HepG2 (cell line): ENCODE measurements around the gene ELF2. TPM values are rescaled to one million over a fixed set of nuclear protein-coding genes. Genes with fewer than 3 reads are reported as not detected.
A peak's percentile ranks its signal among the peaks of the same experiment; 100 is the strongest.

Experiments
- ATAC-seq: fragments of 200-7000 bp; cut with Tn5 transposase; 3 replicates; pipeline ENCODE4 v1.9.1; 2020; ENCODE audit warnings: mild to moderate bottlenecking, moderate library complexity
- BruUV-seq: library from RNA; stranded (reverse); fragments of 400-500 nt; replicated peaks from 2 replicates; lab custom pipeline; 2021; lab: Mats Ljungman, UMichigan
- CTCF ChIA-PET: fragments of 300-600 bp; formaldehyde crosslinking; extraction: SDS; loops from one replicate; lab custom pipeline; 2021; ENCODE audit warnings: low total read pairs, inconsistent platforms, low intra/inter-chr PET ratio; lab: Yijun Ruan, JAX
- POLR2A ChIA-PET: fragments of 350-600 bp; sonication (Branson Sonifier 250); formaldehyde crosslinking; loops from one replicate; lab custom pipeline; 2020; ENCODE audit warnings: antibody characterized with exemption, inconsistent platforms; lab: Yijun Ruan, JAX
- DNase-seq: peaks from one replicate; pipeline ENCODE4 v3.0.0-alpha.2; 2015; ENCODE audit warnings: low spot score
- FAIRE-seq: peaks from 3 replicates; lab custom pipeline; 2011; peaks lifted over from hg19 to GRCh38; lab: Jason Lieb, UNC
- H2AFZ ChIP-seq: one replicate; pipeline ENCODE4 v1.6.1; 2011; ENCODE audit warnings: low read length, inconsistent platforms
- H3K27ac ChIP-seq: fragments of 300-600 bp; 3 replicates; pipeline ENCODE4 v1.8.0; 2011; ENCODE audit warnings: mixed run types, mild to moderate bottlenecking, mixed read lengths, low read length, inconsistent platforms; ENCODE audit not compliant: insufficient read depth; ENCODE audit errors: extremely low read length
- H3K27me3 ChIP-seq, 2 experiments: fragments of 200-600 bp in 1 of 2; 2 replicates in 1 of 2; 3 replicates in 1 of 2; pipeline versions ENCODE4 v1.6.0 to v1.8.0; 2011; ENCODE audit warnings: low read length in 2 of 2, mild to moderate bottlenecking in 2 of 2, moderate library complexity in 2 of 2, inconsistent platforms in 1 of 2; ENCODE audit not compliant: insufficient read depth in 2 of 2, control insufficient read depth in 1 of 2
- H3K36me3 ChIP-seq, 2 experiments: fragments of 200-600 bp in 1 of 2; replicated peaks in 1 of 2; 2 replicates in 1 of 2; 3 replicates in 1 of 2; pipeline versions ENCODE4 v1.5.1 to v1.8.0; 2011; ENCODE audit warnings: low read length in 2 of 2, inconsistent platforms in 1 of 2; ENCODE audit not compliant: insufficient read depth in 2 of 2, control insufficient read depth in 1 of 2
- H3K4me1 ChIP-seq: 2 replicates; pipeline ENCODE4 v1.5.1; 2012; ENCODE audit warnings: low read length, inconsistent platforms; ENCODE audit not compliant: insufficient read depth
- H3K4me2 ChIP-seq: 2 replicates; pipeline ENCODE4 v1.6.0; 2011; ENCODE audit warnings: low read depth, low read length, inconsistent platforms
- H3K4me3 ChIP-seq, 3 experiments: fragments of 200-600 bp in 1 of 3; sonication (generic), shearing (Covaris generic) in 1 of 3; replicated peaks in 1 of 3; 2 replicates each; pipeline ENCODE4 v1.5.1; 2011 to 2016; ENCODE audit warnings: low read length in 3 of 3, inconsistent platforms in 2 of 3, low read depth in 2 of 3, mild to moderate bottlenecking in 2 of 3, control low read depth in 1 of 3, mixed read lengths in 1 of 3; ENCODE audit not compliant: insufficient read depth in 1 of 3
- H3K79me2 ChIP-seq: one replicate; pipeline ENCODE4 v1.6.1; 2011; ENCODE audit warnings: low read length, inconsistent platforms; ENCODE audit not compliant: insufficient read depth
- H3K9ac ChIP-seq: 2 replicates; pipeline ENCODE4 v1.6.0; 2011; ENCODE audit warnings: mild to moderate bottlenecking, low read depth, low read length, inconsistent platforms; ENCODE audit not compliant: insufficient read depth
- H3K9me3 ChIP-seq: 2 replicates; pipeline ENCODE4 v1.5.1; 2012; ENCODE audit warnings: mild to moderate bottlenecking, low read length
- H4K20me1 ChIP-seq: 2 replicates; pipeline ENCODE4 v1.6.0; 2011; ENCODE audit warnings: inconsistent platforms, mild to moderate bottlenecking, low read length, moderate library complexity; ENCODE audit not compliant: insufficient read depth
- CHCHD3 ChIP-seq: sonication (generic); formaldehyde crosslinking; IDR thresholded peaks from 2 replicates; pipeline ENCODE4 v1.8.0; 2022; ENCODE audit warnings: mild to moderate bottlenecking, missing genetic modification reagents, moderate library complexity
- E2F2 ChIP-seq: sonication (generic); formaldehyde crosslinking; IDR thresholded peaks from 2 replicates; pipeline ENCODE4 v1.4.0; 2020; ENCODE audit warnings: missing genetic modification reagents, borderline replicate concordance
- FOSL2 ChIP-seq: sonication (generic); formaldehyde crosslinking; IDR thresholded peaks from 2 replicates; pipeline ENCODE4 v1.4.0; 2020; ENCODE audit warnings: missing genetic modification reagents
- HDAC2 ChIP-seq: sonication (generic); formaldehyde crosslinking; IDR thresholded peaks from 2 replicates; pipeline ENCODE4 v1.4.0; 2020; ENCODE audit warnings: missing genetic modification reagents
- HMG20B ChIP-seq: conservative IDR thresholded peaks from 2 replicates; pipeline ENCODE4 v1.6.1; 2016; ENCODE audit warnings: missing genetic modification reagents, missing compliant biosample characterization
- HOXA3 ChIP-seq: sonication (generic); formaldehyde crosslinking; IDR thresholded peaks from 2 replicates; pipeline ENCODE4 v1.5.0; 2020; ENCODE audit warnings: missing genetic modification reagents
- IKZF1 ChIP-seq: fragments of 450-650 bp; IDR thresholded peaks from 2 replicates; pipeline ENCODE4 v1.7.1; 2016
- KDM5A ChIP-seq: fragments of 200-600 bp; sonication (generic); IDR thresholded peaks from 2 replicates; pipeline ENCODE4 v1.7.0; 2018; ENCODE audit warnings: antibody characterized with exemption, mild to moderate bottlenecking, low read length, borderline replicate concordance
- MXI1 ChIP-seq: IDR thresholded peaks from 3 replicates; pipeline ENCODE4 v1.6.1; 2012; ENCODE audit warnings: low read depth, low read length, inconsistent platforms, borderline replicate concordance
- POLR2G ChIP-seq: fragments of 200-400 bp; formaldehyde crosslinking; IDR thresholded peaks from 2 replicates; pipeline ENCODE4 v1.6.1; 2018; ENCODE audit warnings: mild to moderate bottlenecking, low read depth, low read length, moderate library complexity
- SAFB2 ChIP-seq: sonication (generic); formaldehyde crosslinking; IDR thresholded peaks from 2 replicates; pipeline ENCODE4 v1.5.1; 2020; ENCODE audit warnings: missing genetic modification reagents, low read depth, mild to moderate bottlenecking, borderline replicate concordance
- SPEN ChIP-seq: sonication (generic); formaldehyde crosslinking; IDR thresholded peaks from 2 replicates; pipeline ENCODE4 v1.5.1; 2020; ENCODE audit warnings: low read depth, mild to moderate bottlenecking, missing genetic modification reagents
- TARDBP ChIP-seq: sonication (generic); formaldehyde crosslinking; IDR thresholded peaks from 2 replicates; pipeline ENCODE4 v1.8.0; 2022; ENCODE audit warnings: mild to moderate bottlenecking, missing genetic modification reagents
- TRAFD1 ChIP-seq: sonication (generic); formaldehyde crosslinking; IDR thresholded peaks from 2 replicates; pipeline ENCODE4 v1.5.1; 2020; ENCODE audit warnings: missing genetic modification reagents, mild to moderate bottlenecking, borderline replicate concordance
- YY1 ChIP-seq: IDR thresholded peaks from 2 replicates; pipeline ENCODE4 v1.6.1; 2011; ENCODE audit warnings: low read length, low read depth, moderate library complexity, mild to moderate bottlenecking; ENCODE audit not compliant: insufficient read depth, insufficient replicate concordance
- ZNF24 ChIP-seq: fragments of 450-650 bp; IDR thresholded peaks from 2 replicates; pipeline ENCODE4 v1.6.1; 2017; ENCODE audit warnings: antibody characterized with exemption, mild to moderate bottlenecking
- ZNF75D ChIP-seq: sonication (generic); formaldehyde crosslinking; IDR thresholded peaks from 2 replicates; pipeline ENCODE4 v1.8.1; 2023; ENCODE audit warnings: missing genetic modification reagents, mild to moderate bottlenecking, borderline replicate concordance
- ZSCAN9 ChIP-seq: IDR thresholded peaks from 2 replicates; pipeline ENCODE4 v1.6.1; 2016; ENCODE audit warnings: borderline replicate concordance
- WGBS: methylation state at CpG from one replicate; pipeline ENCODE4 v1.1.6; 2017; ENCODE audit warnings: low lambda C conversion rate; 5-methylcytosine and 5-hydroxymethylcytosine counted together
- in situ Hi-C: cut with HindIII; loops from 2 replicates; pipeline ENCODE4 v1.10.0; 2017; ENCODE audit warnings: low pct_unique_long_range_greater_than_20kb; ENCODE audit not compliant: extremely low pct_ligation_motif_present
- intact Hi-C: fragments of 100-400 bp; cut with micrococcal nuclease; formaldehyde crosslinking; loops from one replicate; pipeline ENCODE4 v1.10.0; 2022; ENCODE audit not compliant: unreplicated experiment
- polyA plus RNA-seq, 8 experiments: library from polyadenylated mRNA; depleted of rRNA in 3 of 8; stranded (reverse) in 7 of 8; unstranded in 1 of 8; fragments of >200 nt; fragmentation: Illumina TruSeq in 4 of 8; extraction: Trizol in 4 of 8; gene quantifications; 2 replicates each; pipeline versions ENCODE4 v1.2.1 to v1.2.3, GENCODE V29; 2011 to 2016; ENCODE audit warnings: low read depth in 4 of 8, missing spikeins in 1 of 8, mixed read lengths in 1 of 8; ENCODE audit not compliant: insufficient read depth in 1 of 8
- total RNA-seq, 5 experiments: library from RNA; depleted of rRNA; stranded (reverse); fragments of >200 nt; fragmentation: Illumina TruSeq; extraction: Trizol; gene quantifications; 2 replicates each; pipeline ENCODE4 v1.2.3, GENCODE V29; 2016; ENCODE audit warnings: low read depth in 1 of 5
- TF ChIP-seq, protein P1 (sequence below): IDR thresholded peaks from 2 replicates; pipeline ENCODE4 v1.6.1; 2016; ENCODE audit warnings: low read depth, borderline replicate concordance
- TF ChIP-seq, protein P2 (sequence below): sonication (generic); formaldehyde crosslinking; conservative IDR thresholded peaks from 2 replicates; pipeline ENCODE4 v1.8.1; 2023; ENCODE audit warnings: missing genetic modification reagents

ELF2 gene
- total and polyA plus RNA-seq, 2 of the 13 experiments (the other 11 are each of a cell fraction or from before 2014, with no cell fraction given), result 28.6 to 35.4 TPM

DNA sequence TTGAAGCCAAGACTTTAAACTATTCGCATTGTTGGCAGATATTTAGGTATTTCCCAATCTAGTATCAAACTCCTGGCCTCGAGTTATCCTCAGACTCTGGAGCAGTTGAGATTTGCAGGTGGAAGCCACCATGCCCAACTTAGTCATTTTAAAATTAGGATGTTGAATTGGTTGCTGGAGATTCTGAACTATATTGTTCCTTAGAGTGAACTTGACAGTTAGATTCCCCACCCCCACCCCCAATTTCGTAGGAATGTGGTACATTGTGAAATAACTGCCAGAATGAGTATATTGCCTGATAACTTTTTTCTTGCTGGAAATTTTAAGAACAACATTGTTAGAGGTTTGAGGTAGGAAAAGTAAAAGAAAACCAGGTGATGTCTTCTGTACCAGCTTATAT lies 159.2 kb downstream of the ELF2 start:
- H3K4me3 ChIP-seq, result peak overlapping the region; percentile 27 to 79 (median 41); a peak in 4 of 6 replicates
- no peaks in the 10 kb centered on the region; a peak in 1 of 5 replicates for H3K27me3 ChIP-seq
- no peak for DNase-seq
- H3K9me3 ChIP-seq, result no peaks in the 10 kb centered on the region
- H3K4me2 ChIP-seq, result peak overlapping the region; percentile 93
- intact Hi-C loops, result loop anchor here (5.0 kb wide), 1 partner anchor 284 kb away; the partner anchor contains the start of genes NAA15 and NDUFC1
- H3K4me1 ChIP-seq, result peaks cover 49% of the 10 kb centered on the region
- 53% methylated on average over 3 of the region's 3 CpGs for WGBS
- no peak overlapping the region for H3K9ac ChIP-seq
- in situ Hi-C loops, result no loop called here
- POLR2A ChIA-PET, result no interaction called here
- H3K27ac ChIP-seq, result no peak overlapping the region
- H3K36me3 ChIP-seq, result peaks cover 0 to 2% of the 10 kb centered on the region in 2 experiments; a peak in 2 of 5 replicates
- CTCF ChIA-PET, result no interaction called here
- H2AFZ ChIP-seq, result no peak overlapping the region
- ATAC-seq, result no peak
- peaks cover 16% of the 10 kb centered on the region for H4K20me1 ChIP-seq
- FAIRE-seq, result no peak
- H3K79me2 ChIP-seq, result peaks cover 59% of the 10 kb centered on the region
- TF ChIP-seq, protein P1, sequence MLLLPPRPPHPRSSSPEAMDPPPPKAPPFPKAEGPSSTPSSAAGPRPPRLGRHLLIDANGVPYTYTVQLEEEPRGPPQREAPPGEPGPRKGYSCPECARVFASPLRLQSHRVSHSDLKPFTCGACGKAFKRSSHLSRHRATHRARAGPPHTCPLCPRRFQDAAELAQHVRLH (CRISPR knock-in tag), result no peak
- TF ChIP-seq IKZF1 (no peak), SPEN (CRISPR knock-in tag) (no peak), E2F2 (no peak), POLR2G (no peak), FOSL2 (CRISPR knock-in tag) (no peak), SAFB2 (no peak), ZSCAN9 (CRISPR knock-in tag) (no peak), ZNF75D (CRISPR knock-in tag) (no peak), TARDBP (no peak), CHCHD3 (CRISPR knock-in tag) (no peak), KDM5A (no peak), YY1 (no peak), HOXA3 (no peak), ZNF24 (no peak), HMG20B (no peak), MXI1 (no peak), TRAFD1 (CRISPR knock-in tag) (no peak), HDAC2 (no peak)
- TF ChIP-seq, protein P2, sequence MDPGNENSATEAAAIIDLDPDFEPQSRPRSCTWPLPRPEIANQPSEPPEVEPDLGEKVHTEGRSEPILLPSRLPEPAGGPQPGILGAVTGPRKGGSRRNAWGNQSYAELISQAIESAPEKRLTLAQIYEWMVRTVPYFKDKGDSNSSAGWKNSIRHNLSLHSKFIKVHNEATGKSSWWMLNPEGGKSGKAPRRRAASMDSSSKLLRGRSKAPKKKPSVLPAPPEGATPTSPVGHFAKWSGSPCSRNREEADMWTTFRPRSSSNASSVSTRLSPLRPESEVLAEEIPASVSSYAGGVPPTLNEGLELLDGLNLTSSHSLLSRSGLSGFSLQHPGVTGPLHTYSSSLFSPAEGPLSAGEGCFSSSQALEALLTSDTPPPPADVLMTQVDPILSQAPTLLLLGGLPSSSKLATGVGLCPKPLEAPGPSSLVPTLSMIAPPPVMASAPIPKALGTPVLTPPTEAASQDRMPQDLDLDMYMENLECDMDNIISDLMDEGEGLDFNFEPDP, result no peak
- no TSS peak for BruUV-seq
